ENCODE data around the gene APOL4.

Gene APOL4

GRCh38 chr22:36199001-36199551, 2.5 kb downstream of the APOL4 start:
- no peak for DNase-seq
- peaks cover 0 to 6% (median 0%) of the 10 kb centered on the region in 4 donors for H3K4me1 ChIP-seq
- H3K27ac ChIP-seq, result no peak overlapping the region
- no peaks in the 10 kb centered on the region for H3K36me3 ChIP-seq
- H3K9me3 ChIP-seq, result no peaks in the 10 kb centered on the region
- peaks cover 0 to 4% of the 10 kb centered on the region in 2 donors for H3K27me3 ChIP-seq
- intact Hi-C loops (cut with DNase I; ENCODE audit: low total_unique reads), result no loop called here
- no peak overlapping the region for H3K4me3 ChIP-seq
- TF ChIP-seq, protein P1, sequence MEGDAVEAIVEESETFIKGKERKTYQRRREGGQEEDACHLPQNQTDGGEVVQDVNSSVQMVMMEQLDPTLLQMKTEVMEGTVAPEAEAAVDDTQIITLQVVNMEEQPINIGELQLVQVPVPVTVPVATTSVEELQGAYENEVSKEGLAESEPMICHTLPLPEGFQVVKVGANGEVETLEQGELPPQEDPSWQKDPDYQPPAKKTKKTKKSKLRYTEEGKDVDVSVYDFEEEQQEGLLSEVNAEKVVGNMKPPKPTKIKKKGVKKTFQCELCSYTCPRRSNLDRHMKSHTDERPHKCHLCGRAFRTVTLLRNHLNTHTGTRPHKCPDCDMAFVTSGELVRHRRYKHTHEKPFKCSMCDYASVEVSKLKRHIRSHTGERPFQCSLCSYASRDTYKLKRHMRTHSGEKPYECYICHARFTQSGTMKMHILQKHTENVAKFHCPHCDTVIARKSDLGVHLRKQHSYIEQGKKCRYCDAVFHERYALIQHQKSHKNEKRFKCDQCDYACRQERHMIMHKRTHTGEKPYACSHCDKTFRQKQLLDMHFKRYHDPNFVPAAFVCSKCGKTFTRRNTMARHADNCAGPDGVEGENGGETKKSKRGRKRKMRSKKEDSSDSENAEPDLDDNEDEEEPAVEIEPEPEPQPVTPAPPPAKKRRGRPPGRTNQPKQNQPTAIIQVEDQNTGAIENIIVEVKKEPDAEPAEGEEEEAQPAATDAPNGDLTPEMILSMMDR (IDR thresholded peaks at IDR 0.05), result no peak

GRCh38 chr22:36198536-36198935, 3.1 kb downstream of the APOL4 start:
- peaks cover 0 to 4% of the 10 kb centered on the region in 2 donors for H3K27me3 ChIP-seq
- TF ChIP-seq, protein P1 (IDR thresholded peaks at IDR 0.05), result no peak
- H3K36me3 ChIP-seq, result no peaks in the 10 kb centered on the region
- no peak overlapping the region for H3K4me3 ChIP-seq
- H3K9me3 ChIP-seq, result no peaks in the 10 kb centered on the region
- intact Hi-C loops (cut with DNase I; ENCODE audit: low total_unique reads), result no loop called here
- H3K27ac ChIP-seq, result no peak overlapping the region
- DNase-seq, result no peak
- peaks cover 0 to 6% (median 0%) of the 10 kb centered on the region in 4 donors for H3K4me1 ChIP-seq

DNA sequence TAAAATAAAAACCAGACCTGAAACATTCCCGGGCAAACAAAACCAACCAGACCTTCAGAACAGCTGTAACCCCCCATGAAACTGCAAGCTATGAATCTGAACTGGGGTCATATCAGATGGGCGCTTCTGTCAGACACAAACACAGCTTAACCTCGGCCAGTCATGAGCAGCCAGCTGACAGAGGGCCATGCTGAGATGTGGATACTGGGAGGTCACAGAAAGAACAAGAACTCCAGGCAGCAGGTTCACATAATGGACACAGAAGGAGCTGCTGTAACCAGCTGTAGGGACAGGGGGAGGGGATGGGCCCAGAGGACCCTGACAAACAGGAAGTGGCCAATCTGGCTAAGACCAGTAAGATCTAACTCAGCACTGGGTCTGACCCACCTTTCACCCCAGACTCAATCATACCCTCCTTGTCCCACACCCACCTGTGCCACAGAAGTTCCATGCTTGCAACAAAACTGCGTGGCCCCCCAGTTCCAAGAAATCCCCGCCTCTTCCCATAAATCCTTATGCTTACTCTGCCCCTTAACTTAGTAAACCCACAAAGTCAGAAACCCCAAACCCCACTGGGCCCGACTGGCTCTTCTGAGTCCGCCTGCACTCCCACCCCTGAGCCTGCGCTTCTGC, 4.0 kb downstream of the APOL4 start:
- Histone ChIP-seq H3K27ac (no peak overlapping the region), H3K4me1 (peaks cover 0 to 6% (median 0%) of the 10 kb centered on the region in 4 donors), H3K27me3 (peaks cover 0 to 4% of the 10 kb centered on the region in 2 donors), H3K36me3 (no peaks in the 10 kb centered on the region), H3K4me3 (no peak overlapping the region), H3K9me3 (no peaks in the 10 kb centered on the region)
- intact Hi-C loops (cut with DNase I; ENCODE audit: low total_unique reads), result no loop called here
- TF ChIP-seq, protein P1 (IDR thresholded peaks at IDR 0.05), result no peak
- no peak for DNase-seq

DNA sequence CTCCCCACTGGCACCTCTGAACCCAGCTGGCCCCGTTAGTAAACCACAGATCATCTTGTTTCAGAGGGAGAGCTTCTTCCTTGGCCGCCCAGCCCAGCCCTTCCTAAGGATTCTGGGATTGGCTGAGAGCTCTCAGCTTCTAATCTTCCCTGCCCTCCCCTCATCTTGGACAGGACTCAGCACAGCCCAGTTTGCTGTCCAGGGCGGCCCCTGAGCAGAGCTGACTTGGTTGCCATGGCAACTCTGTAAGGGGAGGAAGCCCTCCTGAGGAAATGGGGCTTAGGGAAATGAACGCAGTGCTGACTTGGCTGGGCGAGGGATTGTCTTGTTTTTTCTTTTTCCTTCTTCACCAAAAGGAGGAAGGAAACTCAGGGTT, 4.6 kb downstream of the APOL4 start:
- Histone ChIP-seq H3K36me3 (no peaks in the 10 kb centered on the region), H3K4me3 (no peak overlapping the region), H3K27ac (no peak overlapping the region), H3K27me3 (peaks cover 0 to 4% of the 10 kb centered on the region in 2 donors), H3K4me1 (peaks cover 0 to 6% (median 0%) of the 10 kb centered on the region in 4 donors), H3K9me3 (no peaks in the 10 kb centered on the region)
- TF ChIP-seq, protein P1 (IDR thresholded peaks at IDR 0.05), result no peak
- DNase-seq, result peak in 1 of 2 donors; percentile 62
- intact Hi-C loops (cut with DNase I; ENCODE audit: low total_unique reads), result no loop called here

- Histone ChIP-seq H3K4me3 (no peak overlapping the region), H3K4me1 (peaks cover 0 to 8% (median under 1%) of the 10 kb centered on the region in 4 donors), H3K36me3 (no peaks in the 10 kb centered on the region), H3K9me3 (no peaks in the 10 kb centered on the region), H3K27me3 (peaks cover 0 to 4% of the 10 kb centered on the region in 2 donors), H3K27ac (no peak overlapping the region)
- intact Hi-C loops (cut with DNase I; ENCODE audit: low total_unique reads), result no loop called here
- DNase-seq, result no peak
- TF ChIP-seq, protein P1 (IDR thresholded peaks at IDR 0.05), result no peak
Observed at GRCh38 chr22:36196254-36197064, 5.2 kb downstream of the APOL4 start.

Data from tibial artery (tissue), 4 donors.